GM18858 (cell line): ENCODE data around the gene STK17B.
A peak's percentile ranks its signal among the peaks of the same experiment; 100 is the strongest.
"Not testable (repeated sequence)": the region's sequence is repeated elsewhere in the genome, so short reads cannot be mapped to it uniquely, and the experiment has no call there.

Experiments
- ATAC-seq: cut with Tn5 transposase; IDR thresholded peaks from one replicate; pipeline ENCODE4 v1.9.1; 2021; ENCODE audit not compliant: unreplicated experiment

The STK17B gene

GRCh38 chr2:196113061-196113974 is 58.1 kb downstream of the STK17B start:
- no peak for ATAC-seq

GRCh38 chr2:196112418-196113034 is 58.9 kb downstream of the STK17B start:
- ATAC-seq: no peak

GRCh38 chr2:196108604-196109003 is 62.8 kb downstream of the STK17B start:
- ATAC-seq: no peak

- no peak for ATAC-seq
Observed at GRCh38 chr2:196105951-196106350, 65.4 kb downstream of the STK17B start.

GRCh38 chr2:196104066-196104465 is 67.3 kb downstream of the STK17B start:
- ATAC-seq: no peak

GRCh38 chr2:196103626-196104025 is 67.8 kb downstream of the STK17B start:
- no peak for ATAC-seq

GRCh38 chr2:196101325-196101991 is 69.9 kb downstream of the STK17B start:
- ATAC-seq: peak; percentile 96

GRCh38 chr2:196099916-196100315 is 71.5 kb downstream of the STK17B start:
- ATAC-seq: no peak

- no peak for ATAC-seq
Observed at GRCh38 chr2:196097864-196098660, 73.3 kb downstream of the STK17B start.

- no peak for ATAC-seq
Observed at GRCh38 chr2:196096982-196097745, 74.2 kb downstream of the STK17B start.

GRCh38 chr2:196096264-196096663 is 75.1 kb downstream of the STK17B start:
- ATAC-seq: no peak

GRCh38 chr2:196089448-196089847 is 81.9 kb downstream of the STK17B start:
- ATAC-seq: not testable (repeated sequence)

- no peak for ATAC-seq
Observed at GRCh38 chr2:196088203-196088602, 83.2 kb downstream of the STK17B start.

- ATAC-seq: peak; percentile 63
Observed at GRCh38 chr2:196086517-196087368, 84.6 kb downstream of the STK17B start.

- ATAC-seq: no peak
Observed at GRCh38 chr2:196083601-196084000, 87.8 kb downstream of the STK17B start.
